SU-DHL-6 (cell line): ENCODE results near the gene SLC22A23.

Source experiments
- H2AFZ ChIP-seq: fragments of 200-600 bp; sonication (generic); 2 replicates; pipeline ENCODE4 v1.6.1; 2014; ENCODE audit warnings: low read depth, mild to moderate bottlenecking, moderate library complexity, mixed read lengths, antibody characterized with exemption, low read length; ENCODE audit not compliant: severe bottlenecking
- H3F3A ChIP-seq: fragments of 200-600 bp; shearing (Covaris generic); 2 replicates; pipeline ENCODE4 v1.6.0; 2016; ENCODE audit warnings: antibody characterized with exemption, mild to moderate bottlenecking; ENCODE audit not compliant: insufficient read depth
- H3K27ac ChIP-seq: fragments of 200-600 bp; sonication (generic); 2 replicates; pipeline ENCODE4 v1.5.1; 2016; ENCODE audit warnings: low read depth, mild to moderate bottlenecking, low read length, moderate library complexity, mixed read lengths
- H3K27me3 ChIP-seq: fragments of 200-600 bp; sonication (generic), shearing (Covaris generic); 2 replicates; pipeline ENCODE4 v1.6.0; 2014; ENCODE audit warnings: mild to moderate bottlenecking, low read length
- H3K36me3 ChIP-seq: fragments of 200-600 bp; sonication (generic); 2 replicates; pipeline ENCODE4 v1.6.1; 2014; ENCODE audit warnings: mild to moderate bottlenecking, low read length, mixed read lengths
- H3K4me2 ChIP-seq: fragments of 300-600, 200-600 bp; shearing (Covaris generic), sonication (generic); 2 replicates; pipeline ENCODE4 v1.6.0; 2014; ENCODE audit warnings: low read length, low read depth, mild to moderate bottlenecking; ENCODE audit not compliant: poor library complexity, severe bottlenecking
- H3K4me3 ChIP-seq: fragments of 200-600 bp; sonication (generic); 2 replicates; pipeline ENCODE4 v1.5.1; 2014; ENCODE audit warnings: antibody characterized with exemption, low read length, mild to moderate bottlenecking, mixed read lengths; ENCODE audit not compliant: insufficient read depth, poor library complexity, severe bottlenecking
- H3K79me2 ChIP-seq: fragments of 200-600 bp; sonication (generic); 2 replicates; pipeline ENCODE4 v1.6.1; 2014; ENCODE audit warnings: mild to moderate bottlenecking, low read length, moderate library complexity; ENCODE audit not compliant: insufficient read depth
- H3K9ac ChIP-seq: fragments of 200-600 bp; sonication (generic); 2 replicates; pipeline ENCODE4 v1.7.0; 2014; ENCODE audit warnings: mild to moderate bottlenecking, low read length
- H3K9me2 ChIP-seq: fragments of 200-600 bp; sonication (generic); replicated peaks from 2 replicates; pipeline ENCODE4 v1.6.1; 2014; ENCODE audit warnings: low read length; ENCODE audit not compliant: insufficient read depth
- H3K9me3 ChIP-seq: fragments of 200-600 bp; sonication (generic); 2 replicates; pipeline ENCODE4 v1.6.1; 2014; ENCODE audit warnings: low read length, mixed read lengths; ENCODE audit not compliant: insufficient read depth
- H4K20me1 ChIP-seq: fragments of 200-600 bp; sonication (generic); 2 replicates; pipeline ENCODE4 v1.6.1; 2014; ENCODE audit warnings: low read depth, mild to moderate bottlenecking, antibody characterized with exemption, low read length, moderate library complexity, mixed read lengths
- CTCF ChIP-seq: fragments of 200-600 bp; sonication (generic); IDR thresholded peaks from one replicate; pipeline ENCODE4 v1.5.1; 2017; ENCODE audit warnings: antibody characterized with exemption, mild to moderate bottlenecking, low read length, moderate library complexity; ENCODE audit not compliant: insufficient read depth, poor library complexity, severe bottlenecking
- EZH2phosphoT487 ChIP-seq: fragments of 200-600 bp; sonication (generic), shearing (Covaris generic); conservative IDR thresholded peaks from 2 replicates; pipeline ENCODE4 v1.6.1; 2018; ENCODE audit warnings: mild to moderate bottlenecking, antibody characterized with exemption, low read length, moderate library complexity, mixed read lengths

Gene SLC22A23

GRCh38 chr6:3331494-3331893 is 125.4 kb downstream of the SLC22A23 start:
- no peaks in the 10 kb centered on the region for H3K9me2 ChIP-seq
- no peaks in the 10 kb centered on the region for H3K9me3 ChIP-seq
- H3K27me3 ChIP-seq = 0 out of 2 replicates have a peak, but pooled peaks cover 3% of the 10 kb centered on the region
- TF ChIP-seq EZH2phosphoT487 = no peak
- no peak for TF ChIP-seq CTCF
- H3K4me3 ChIP-seq = no peak overlapping the region
- no peak overlapping the region for H3K4me2 ChIP-seq
- no peak overlapping the region for H3K9ac ChIP-seq
- H3F3A ChIP-seq = no peaks in the 10 kb centered on the region
- no peaks in the 10 kb centered on the region for H4K20me1 ChIP-seq
- no peaks in the 10 kb centered on the region for H3K36me3 ChIP-seq
- no peak overlapping the region for H2AFZ ChIP-seq
- H3K27ac ChIP-seq = no peak overlapping the region
- no peaks in the 10 kb centered on the region for H3K79me2 ChIP-seq

GRCh38 chr6:3330199-3330598 is 126.7 kb downstream of the SLC22A23 start:
- no peaks in the 10 kb centered on the region for H3K9me3 ChIP-seq
- no peak overlapping the region for H2AFZ ChIP-seq
- no peak overlapping the region for H3K27ac ChIP-seq
- H3K36me3 ChIP-seq = no peaks in the 10 kb centered on the region
- 0 out of 2 replicates have a peak, but pooled peaks cover 3% of the 10 kb centered on the region for H3K27me3 ChIP-seq
- no peaks in the 10 kb centered on the region for H3K79me2 ChIP-seq
- H3K9ac ChIP-seq = no peak overlapping the region
- H3K4me2 ChIP-seq = no peak overlapping the region
- peak; percentile 20 for TF ChIP-seq CTCF
- TF ChIP-seq EZH2phosphoT487 = no peak
- no peaks in the 10 kb centered on the region for H3K9me2 ChIP-seq
- H4K20me1 ChIP-seq = no peaks in the 10 kb centered on the region
- H3F3A ChIP-seq = no peaks in the 10 kb centered on the region
- no peak overlapping the region for H3K4me3 ChIP-seq

- Histone ChIP-seq H3K4me2 (no peak overlapping the region), H4K20me1 (no peaks in the 10 kb centered on the region), H3K9me2 (no peaks in the 10 kb centered on the region), H3K27me3 (0 out of 2 replicates have a peak, but pooled peaks cover 3% of the 10 kb centered on the region), H3K9ac (no peak overlapping the region), H2AFZ (no peak overlapping the region), H3K9me3 (no peaks in the 10 kb centered on the region), H3K79me2 (no peaks in the 10 kb centered on the region), H3K27ac (no peak overlapping the region), H3K36me3 (no peaks in the 10 kb centered on the region), H3F3A (no peaks in the 10 kb centered on the region), H3K4me3 (no peak overlapping the region)
- TF ChIP-seq CTCF (no peak), EZH2phosphoT487 (no peak)
Observed at GRCh38 chr6:3329393-3330051, 127.3 kb downstream of the SLC22A23 start.
